HEK293 (cell line): ENCODE data around the gene RFX2.

Experiments
- OVOL3 ChIP-seq: fragments of 450-650 bp; formaldehyde crosslinking; IDR thresholded peaks from 2 replicates; pipeline ENCODE4 v1.5.1; 2016; ENCODE audit warnings: missing biosample characterization, missing genetic modification characterization
- ZNF174 ChIP-seq: fragments of 450-650 bp; formaldehyde crosslinking; IDR thresholded peaks from 2 replicates; pipeline ENCODE4 v1.5.0; 2017; ENCODE audit warnings: missing biosample characterization, mild to moderate bottlenecking, missing genetic modification characterization
- ZNF580 ChIP-seq: fragments of 450-650 bp; formaldehyde crosslinking; IDR thresholded peaks from 2 replicates; pipeline ENCODE4 v1.5.1; 2016; ENCODE audit warnings: missing biosample characterization, missing genetic modification characterization
- ZNF626 ChIP-seq: fragments of 450-650 bp; sonication (Bioruptor Pico); formaldehyde crosslinking; IDR thresholded peaks from 2 replicates; pipeline ENCODE4 v1.5.1; 2018; ENCODE audit warnings: missing biosample characterization, missing genetic modification characterization, inconsistent platforms
- ZNF707 ChIP-seq: fragments of 450-650 bp; formaldehyde crosslinking; IDR thresholded peaks from 2 replicates; pipeline ENCODE4 v1.5.1; 2016; ENCODE audit warnings: missing biosample characterization, missing genetic modification characterization
- ZNF768 ChIP-seq: fragments of 450-650 bp; formaldehyde crosslinking; IDR thresholded peaks from 2 replicates; pipeline ENCODE4 v1.5.1; 2018; ENCODE audit warnings: missing biosample characterization, mild to moderate bottlenecking, missing genetic modification characterization
- ZNF776 ChIP-seq: fragments of 450-650 bp; formaldehyde crosslinking; IDR thresholded peaks from 2 replicates; pipeline ENCODE4 v1.5.0; 2017; ENCODE audit warnings: missing biosample characterization, missing genetic modification characterization, borderline replicate concordance
- ZNF830 ChIP-seq: fragments of 450-650 bp; IDR thresholded peaks from 2 replicates; pipeline ENCODE4 v1.5.0; 2018; ENCODE audit warnings: missing biosample characterization, missing genetic modification characterization, low read depth, mild to moderate bottlenecking, moderate library complexity
- TF ChIP-seq, protein P1 (sequence below): fragments of 450-650 bp; formaldehyde crosslinking; IDR thresholded peaks from 2 replicates; pipeline ENCODE4 v1.5.1; 2016; ENCODE audit warnings: missing biosample characterization, missing genetic modification characterization
- TF ChIP-seq, protein P2 (sequence below): fragments of 450-650 bp; formaldehyde crosslinking; IDR thresholded peaks from 2 replicates; pipeline ENCODE4 v1.5.1; 2016; ENCODE audit warnings: missing biosample characterization, missing genetic modification characterization
- TF ChIP-seq, protein P3 (sequence below): fragments of 450-650 bp; IDR thresholded peaks from 2 replicates; pipeline ENCODE4 v1.5.1; 2018; ENCODE audit warnings: missing biosample characterization, missing genetic modification characterization

- TF ChIP-seq OVOL3 (tag by site-specific recombination) (no peak), ZNF174 (no peak), ZNF830 (tag by site-specific recombination) (no peak), ZNF768 (tag by site-specific recombination) (no peak), ZNF776 (tag by site-specific recombination) (no peak), ZNF580 (tag by site-specific recombination) (no peak), ZNF626 (tag by site-specific recombination) (no peak), ZNF707 (tag by site-specific recombination) (no peak)
- TF ChIP-seq, protein P1, sequence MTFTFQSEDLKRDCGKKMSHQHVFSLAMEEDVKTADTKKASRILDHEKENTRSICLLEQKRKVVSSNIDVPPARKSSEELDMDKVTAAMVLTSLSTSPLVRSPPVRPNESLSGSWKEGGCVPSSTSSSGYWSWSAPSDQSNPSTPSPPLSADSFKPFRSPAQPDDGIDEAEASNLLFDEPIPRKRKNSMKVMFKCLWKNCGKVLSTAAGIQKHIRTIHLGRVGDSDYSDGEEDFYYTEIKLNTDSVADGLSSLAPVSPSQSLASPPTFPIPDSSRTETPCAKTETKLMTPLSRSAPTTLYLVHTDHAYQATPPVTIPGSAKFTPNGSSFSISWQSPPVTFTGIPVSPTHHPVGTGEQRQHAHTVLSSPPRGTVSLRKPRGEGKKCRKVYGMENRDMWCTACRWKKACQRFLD, result no peak
- TF ChIP-seq, protein P2, sequence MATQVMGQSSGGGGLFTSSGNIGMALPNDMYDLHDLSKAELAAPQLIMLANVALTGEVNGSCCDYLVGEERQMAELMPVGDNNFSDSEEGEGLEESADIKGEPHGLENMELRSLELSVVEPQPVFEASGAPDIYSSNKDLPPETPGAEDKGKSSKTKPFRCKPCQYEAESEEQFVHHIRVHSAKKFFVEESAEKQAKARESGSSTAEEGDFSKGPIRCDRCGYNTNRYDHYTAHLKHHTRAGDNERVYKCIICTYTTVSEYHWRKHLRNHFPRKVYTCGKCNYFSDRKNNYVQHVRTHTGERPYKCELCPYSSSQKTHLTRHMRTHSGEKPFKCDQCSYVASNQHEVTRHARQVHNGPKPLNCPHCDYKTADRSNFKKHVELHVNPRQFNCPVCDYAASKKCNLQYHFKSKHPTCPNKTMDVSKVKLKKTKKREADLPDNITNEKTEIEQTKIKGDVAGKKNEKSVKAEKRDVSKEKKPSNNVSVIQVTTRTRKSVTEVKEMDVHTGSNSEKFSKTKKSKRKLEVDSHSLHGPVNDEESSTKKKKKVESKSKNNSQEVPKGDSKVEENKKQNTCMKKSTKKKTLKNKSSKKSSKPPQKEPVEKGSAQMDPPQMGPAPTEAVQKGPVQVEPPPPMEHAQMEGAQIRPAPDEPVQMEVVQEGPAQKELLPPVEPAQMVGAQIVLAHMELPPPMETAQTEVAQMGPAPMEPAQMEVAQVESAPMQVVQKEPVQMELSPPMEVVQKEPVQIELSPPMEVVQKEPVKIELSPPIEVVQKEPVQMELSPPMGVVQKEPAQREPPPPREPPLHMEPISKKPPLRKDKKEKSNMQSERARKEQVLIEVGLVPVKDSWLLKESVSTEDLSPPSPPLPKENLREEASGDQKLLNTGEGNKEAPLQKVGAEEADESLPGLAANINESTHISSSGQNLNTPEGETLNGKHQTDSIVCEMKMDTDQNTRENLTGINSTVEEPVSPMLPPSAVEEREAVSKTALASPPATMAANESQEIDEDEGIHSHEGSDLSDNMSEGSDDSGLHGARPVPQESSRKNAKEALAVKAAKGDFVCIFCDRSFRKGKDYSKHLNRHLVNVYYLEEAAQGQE (tag by site-specific recombination), result no peak
- TF ChIP-seq, protein P3, sequence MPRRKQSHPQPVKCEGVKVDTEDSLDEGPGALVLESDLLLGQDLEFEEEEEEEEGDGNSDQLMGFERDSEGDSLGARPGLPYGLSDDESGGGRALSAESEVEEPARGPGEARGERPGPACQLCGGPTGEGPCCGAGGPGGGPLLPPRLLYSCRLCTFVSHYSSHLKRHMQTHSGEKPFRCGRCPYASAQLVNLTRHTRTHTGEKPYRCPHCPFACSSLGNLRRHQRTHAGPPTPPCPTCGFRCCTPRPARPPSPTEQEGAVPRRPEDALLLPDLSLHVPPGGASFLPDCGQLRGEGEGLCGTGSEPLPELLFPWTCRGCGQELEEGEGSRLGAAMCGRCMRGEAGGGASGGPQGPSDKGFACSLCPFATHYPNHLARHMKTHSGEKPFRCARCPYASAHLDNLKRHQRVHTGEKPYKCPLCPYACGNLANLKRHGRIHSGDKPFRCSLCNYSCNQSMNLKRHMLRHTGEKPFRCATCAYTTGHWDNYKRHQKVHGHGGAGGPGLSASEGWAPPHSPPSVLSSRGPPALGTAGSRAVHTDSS (tag by site-specific recombination), result no peak
These were observed 46.5 kb downstream of the RFX2 start for GRCh38 chr19:6063576-6064335.
